ENCODE measurements around the gene ZNF750. TPM values are rescaled to one million over a fixed set of nuclear protein-coding genes. Genes with fewer than 3 reads are reported as not detected.
A peak's percentile ranks its signal among the peaks of the same experiment; 100 is the strongest.

Gene ZNF750
- polyA plus RNA-seq, 3 donors from 2014 or later, result 0.11 TPM; not detected in 2

DNA sequence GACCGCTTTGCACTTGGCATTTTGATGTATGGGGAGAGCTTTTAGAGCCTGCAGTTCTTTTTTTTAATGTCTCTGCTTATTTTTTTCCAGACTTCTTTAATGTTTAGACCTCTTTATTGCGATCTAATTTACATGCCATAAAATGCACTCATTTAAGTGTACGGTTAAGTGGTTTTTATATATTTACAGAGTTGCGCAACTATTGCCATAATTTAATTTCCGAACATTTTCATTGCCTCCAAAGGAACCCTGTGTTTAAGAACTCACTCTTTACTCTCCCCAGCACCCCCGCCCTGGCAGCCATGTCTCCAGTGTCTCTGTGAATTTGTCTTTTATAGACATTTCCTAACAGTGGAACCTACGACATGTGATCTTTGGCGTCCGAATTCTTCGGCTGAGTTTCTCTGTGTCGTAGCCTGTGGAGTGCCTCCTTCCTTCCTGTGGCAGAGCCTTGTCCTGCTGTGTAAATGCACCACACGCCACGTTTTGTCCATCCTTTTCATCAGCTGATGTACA is 24.0 kb downstream of the ZNF750 start:
- H3K36me3 Mint-ChIP-seq, result peaks cover 28 to 40% (median 30%) of the 10 kb centered on the region in 3 donors
- peaks cover 0 to 5% (median 0%) of the 10 kb centered on the region in 6 donors for H3K9me3 Mint-ChIP-seq
- no peak overlapping the region for H3K4me3 Mint-ChIP-seq
- H3K4me1 Mint-ChIP-seq, result peaks cover 3 to 9% of the 10 kb centered on the region in 2 donors
- peaks cover 0 to 2% (median 2%) of the 10 kb centered on the region in 3 donors for H3K27me3 Mint-ChIP-seq (ENCODE audit: low read depth in 3 of 3)
- peak overlapping the region in 2 of 6 donors; percentile 28 to 33 for H3K27ac Mint-ChIP-seq
- DNase-seq, result no peak

DNA sequence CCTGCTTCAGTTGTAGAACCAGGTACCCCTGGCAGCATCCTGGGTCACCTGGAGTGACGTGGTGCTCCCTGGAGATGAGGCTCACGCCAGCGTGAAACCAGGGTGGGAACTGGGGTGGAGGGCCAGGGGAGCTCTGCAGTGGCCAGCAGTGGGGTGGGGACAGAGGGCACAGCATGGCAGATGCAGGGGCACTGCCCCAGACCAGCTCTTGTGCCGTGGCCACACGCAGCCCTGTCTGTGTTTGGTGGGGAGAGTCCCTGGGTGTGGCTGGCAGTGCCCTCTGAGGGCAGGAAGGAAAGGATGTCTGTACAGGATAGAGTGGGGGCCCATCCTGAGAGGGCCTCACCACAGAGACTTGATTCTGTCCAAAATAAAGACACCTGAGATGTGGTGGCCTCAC is 24.5 kb downstream of the ZNF750 start:
- peak overlapping the region in 3 of 6 donors; percentile 17 to 33 (median 28) for H3K27ac Mint-ChIP-seq
- H3K36me3 Mint-ChIP-seq, result peaks cover 25 to 35% (median 30%) of the 10 kb centered on the region in 3 donors
- no peak for DNase-seq
- peaks cover 0 to 2% (median 0%) of the 10 kb centered on the region in 6 donors for H3K9me3 Mint-ChIP-seq
- peaks cover 0 to 2% (median 2%) of the 10 kb centered on the region in 3 donors for H3K27me3 Mint-ChIP-seq (ENCODE audit: low read depth in 3 of 3)
- no peak overlapping the region for H3K4me3 Mint-ChIP-seq
- peaks cover 3 to 9% of the 10 kb centered on the region in 2 donors for H3K4me1 Mint-ChIP-seq

DNA sequence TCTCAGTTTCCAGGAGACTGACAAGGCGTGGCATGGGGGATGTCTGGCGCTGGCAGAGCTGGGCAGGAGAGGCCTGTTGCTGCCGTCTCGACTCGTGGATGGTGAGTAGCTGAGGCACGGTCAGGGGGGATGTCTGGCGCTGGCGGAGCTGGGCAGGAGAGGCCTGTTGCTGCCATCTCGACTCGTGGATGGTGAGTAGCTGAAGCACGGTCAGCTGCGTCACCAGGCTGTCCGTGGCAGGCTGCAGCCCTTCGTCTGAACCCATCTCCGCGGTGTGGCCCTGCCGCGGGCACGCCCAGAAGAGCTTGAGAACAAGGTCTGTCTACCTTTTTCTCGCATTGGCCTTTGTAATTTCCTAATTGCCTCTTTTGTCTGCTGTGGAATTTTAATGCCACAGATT is 25.0 kb downstream of the ZNF750 start:
- H3K36me3 Mint-ChIP-seq, result peaks cover 22 to 33% (median 28%) of the 10 kb centered on the region in 3 donors
- H3K9me3 Mint-ChIP-seq, result no peaks in the 10 kb centered on the region
- peaks cover 3 to 9% of the 10 kb centered on the region in 2 donors for H3K4me1 Mint-ChIP-seq
- no peak overlapping the region for H3K4me3 Mint-ChIP-seq
- DNase-seq, result no peak
- peaks cover 0 to 2% (median 2%) of the 10 kb centered on the region in 3 donors for H3K27me3 Mint-ChIP-seq (ENCODE audit: low read depth in 3 of 3)
- H3K27ac Mint-ChIP-seq, result peak overlapping the region in 2 of 6 donors; percentile 17 to 40

DNA sequence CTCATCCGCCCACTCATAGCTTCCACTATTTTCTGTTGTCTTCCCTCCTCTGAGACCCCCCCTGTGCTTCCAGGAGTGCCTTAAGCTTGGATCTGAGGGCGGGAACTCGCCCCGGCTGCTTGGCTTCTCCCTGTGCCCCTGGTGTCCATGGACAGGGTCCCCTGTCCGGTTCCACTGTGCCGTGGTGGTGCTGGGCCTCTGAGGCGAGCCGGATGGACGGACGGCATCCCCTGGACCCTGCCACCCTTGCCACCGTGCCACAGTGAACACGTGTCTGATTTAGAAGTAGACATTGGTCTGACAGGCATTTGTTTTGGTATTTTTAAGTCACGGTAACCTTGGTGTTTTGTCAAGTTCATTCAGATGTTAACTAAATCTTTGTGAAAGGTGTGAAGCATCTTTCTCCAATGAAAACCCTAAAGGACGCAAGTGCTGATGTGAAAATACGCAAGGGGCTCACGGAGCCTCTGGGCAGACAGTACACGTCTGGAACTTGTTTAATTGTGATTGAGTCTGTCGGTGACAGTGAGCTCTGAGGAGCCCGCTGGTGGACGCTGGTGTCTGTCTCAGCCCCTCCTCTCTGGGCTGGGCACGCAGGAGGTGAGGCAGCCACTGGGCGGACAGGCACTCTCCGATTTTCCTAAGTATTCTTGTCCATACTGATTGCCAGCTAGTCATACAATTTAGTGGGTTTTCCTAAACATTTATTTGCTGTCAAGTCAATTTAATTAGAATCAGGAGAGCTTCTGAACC is 26.3 kb downstream of the ZNF750 start:
- Mint-ChIP-seq H3K36me3 (peaks cover 22 to 28% (median 23%) of the 10 kb centered on the region in 3 donors), H3K4me1 (peaks cover 3 to 9% of the 10 kb centered on the region in 2 donors)

DNA sequence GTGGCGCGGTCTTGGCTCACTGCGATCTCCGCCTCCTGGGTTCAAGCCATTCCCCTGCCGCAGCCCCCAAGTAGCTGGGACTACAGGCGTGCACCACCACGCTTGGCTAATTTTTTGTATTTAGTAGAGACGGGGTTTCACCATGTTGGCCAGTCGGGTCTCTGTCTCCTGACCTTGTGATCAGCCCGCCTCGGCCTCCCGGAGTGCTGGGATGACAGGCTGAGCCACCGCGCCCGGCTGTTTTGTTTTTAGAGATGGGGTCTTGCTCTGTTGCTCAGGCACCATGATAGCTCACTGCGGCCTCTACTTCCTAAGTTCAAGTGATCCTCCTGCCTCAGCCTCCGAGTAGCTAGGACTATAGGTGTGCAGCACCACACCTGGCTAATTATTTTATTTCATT is 27.2 kb downstream of the ZNF750 start:
- H3K27me3 Mint-ChIP-seq (ENCODE audit: low read depth in 3 of 3), result peaks cover 0 to 2% (median 0%) of the 10 kb centered on the region in 3 donors
- DNase-seq, result no peak
- no peaks in the 10 kb centered on the region for H3K9me3 Mint-ChIP-seq
- H3K36me3 Mint-ChIP-seq, result peaks cover 18 to 25% (median 21%) of the 10 kb centered on the region in 3 donors
- no peak overlapping the region for H3K4me3 Mint-ChIP-seq
- peaks cover 3 to 9% of the 10 kb centered on the region in 2 donors for H3K4me1 Mint-ChIP-seq
- H3K27ac Mint-ChIP-seq, result no peak overlapping the region

More for the DNA sequence above, 26.3 kb downstream of the ZNF750 start:
- Mint-ChIP-seq H3K27me3 (ENCODE audit: low read depth in 3 of 3) (peaks cover 0 to 2% (median 0%) of the 10 kb centered on the region in 3 donors), H3K9me3 (no peaks in the 10 kb centered on the region), H3K4me3 (no peak overlapping the region), H3K27ac (no peak overlapping the region)
- no peak for DNase-seq

DNA sequence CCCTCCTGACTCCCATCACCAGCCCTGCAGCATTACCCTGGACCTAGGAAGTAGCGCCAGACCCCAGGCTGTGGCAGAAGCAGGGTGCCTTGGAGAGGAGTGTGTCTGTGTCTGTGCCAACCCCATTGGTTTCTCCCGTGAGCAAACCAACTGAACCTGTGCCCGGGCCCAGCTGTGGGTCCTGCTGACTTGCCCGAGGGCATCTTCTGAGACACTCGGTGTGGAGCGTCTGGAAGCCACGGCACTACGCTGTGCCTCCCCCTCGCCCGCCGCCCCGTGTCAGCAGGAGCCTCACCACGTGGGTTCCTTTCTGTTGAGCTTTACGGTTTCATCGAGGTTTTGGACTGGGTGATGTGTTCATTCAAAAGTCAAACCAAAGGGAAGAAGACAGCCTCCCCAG is 27.8 kb downstream of the ZNF750 start:
- H3K4me1 Mint-ChIP-seq, result peaks cover 3 to 9% of the 10 kb centered on the region in 2 donors
- no peak overlapping the region for H3K4me3 Mint-ChIP-seq
- peaks cover 0 to under 1% (median 0%) of the 10 kb centered on the region in 3 donors for H3K27me3 Mint-ChIP-seq (ENCODE audit: low read depth in 3 of 3)
- H3K27ac Mint-ChIP-seq, result no peak overlapping the region
- DNase-seq, result no peak
- H3K9me3 Mint-ChIP-seq, result no peaks in the 10 kb centered on the region
- peaks cover 18 to 24% (median 20%) of the 10 kb centered on the region in 3 donors for H3K36me3 Mint-ChIP-seq

DNA sequence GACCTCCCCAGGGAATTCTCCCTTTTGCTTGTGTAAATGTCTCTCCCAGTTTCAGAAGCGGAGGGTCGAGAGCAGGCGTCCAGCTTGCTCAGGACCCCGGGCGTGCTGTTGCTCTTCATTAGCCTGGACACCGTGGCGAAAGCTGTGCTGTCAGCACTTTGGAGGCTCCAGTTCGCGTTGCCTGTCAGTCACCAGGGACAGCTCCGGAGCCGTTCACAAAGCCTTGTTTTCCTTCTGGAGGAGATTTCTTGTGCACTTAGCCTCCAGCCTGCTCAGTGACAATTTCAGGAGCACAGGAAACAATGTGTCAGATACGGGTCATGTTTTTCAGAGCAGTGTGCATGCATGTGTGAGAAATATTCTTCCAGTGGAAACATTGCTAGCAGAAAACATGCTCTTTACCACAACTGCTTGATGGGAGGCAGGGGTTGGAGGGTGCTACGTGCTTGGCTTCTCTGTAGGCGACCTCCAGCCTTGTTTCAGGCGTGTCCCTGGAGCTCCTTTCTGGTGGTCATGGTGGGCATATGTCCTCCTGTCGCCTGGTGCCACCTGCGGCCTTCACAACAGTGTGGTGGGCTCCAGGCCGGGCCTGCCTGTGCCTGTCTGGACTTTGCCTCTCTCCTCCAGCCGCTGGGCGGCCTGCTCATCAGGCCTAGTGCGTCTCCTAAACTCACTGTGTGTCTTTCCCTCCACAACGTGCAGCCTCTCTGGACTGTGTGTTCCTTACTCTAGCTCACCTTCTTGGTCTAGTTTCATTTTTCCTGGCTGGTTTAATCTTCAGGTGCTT is 29.0 kb downstream of the ZNF750 start:
- H3K9me3 Mint-ChIP-seq, result no peaks in the 10 kb centered on the region
- no peak for DNase-seq
- H3K36me3 Mint-ChIP-seq, result peaks cover 13 to 18% (median 15%) of the 10 kb centered on the region in 3 donors
- H3K27me3 Mint-ChIP-seq (ENCODE audit: low read depth in 3 of 3), result no peaks in the 10 kb centered on the region
- H3K27ac Mint-ChIP-seq, result peak overlapping the region in 1 of 6 donors; percentile 55
- no peak overlapping the region for H3K4me3 Mint-ChIP-seq
- H3K4me1 Mint-ChIP-seq, result peaks cover 3 to 8% of the 10 kb centered on the region in 2 donors

DNA sequence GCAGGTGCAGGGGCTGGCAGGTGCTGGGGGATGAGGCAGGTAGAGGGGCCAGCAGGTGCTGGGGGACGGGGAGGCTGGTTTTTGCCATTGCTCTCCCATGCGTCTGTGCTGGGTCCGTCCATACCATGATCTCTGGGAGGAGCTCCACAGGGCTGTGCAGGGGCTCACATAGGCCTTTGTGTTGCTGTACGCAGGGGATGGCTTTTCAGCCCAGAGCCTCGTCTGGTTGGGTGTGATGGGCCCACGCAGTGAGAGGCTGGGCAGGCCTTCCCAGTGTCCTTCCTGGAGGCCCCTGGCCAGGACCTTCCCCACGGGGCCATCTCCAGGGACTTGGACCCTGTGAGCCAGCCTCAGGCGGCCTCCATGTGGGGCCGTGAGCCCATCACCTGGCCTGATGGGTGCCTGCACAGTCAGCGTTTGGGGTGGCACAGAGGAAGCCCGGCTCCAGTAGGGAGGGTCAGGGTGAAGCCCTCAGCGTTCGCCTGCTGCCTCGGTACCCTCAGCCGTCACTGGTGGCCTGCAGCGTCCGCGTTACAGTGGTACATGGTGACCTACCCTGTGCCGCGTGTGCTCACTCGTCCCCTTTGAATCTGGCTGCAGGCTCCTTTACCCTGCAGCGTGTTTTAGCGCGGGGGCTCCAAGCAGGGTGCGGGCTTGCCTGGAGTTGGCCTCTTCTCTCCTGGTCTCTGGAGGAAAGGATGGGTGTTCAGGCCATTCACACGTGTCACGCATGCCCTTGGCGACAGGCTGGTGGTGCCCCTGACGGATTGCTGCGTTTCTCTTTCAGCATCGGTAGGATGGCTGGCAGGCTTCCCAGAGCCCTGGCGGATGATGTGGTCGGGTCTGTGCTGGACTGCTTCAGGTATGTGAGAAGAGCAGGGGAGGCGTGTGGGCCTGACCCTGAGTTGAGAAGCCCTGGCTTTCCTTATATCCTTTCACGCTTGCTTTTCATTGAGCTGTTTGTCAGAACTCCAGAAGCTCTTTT is 30.6 kb downstream of the ZNF750 start:
- no peak overlapping the region for H3K4me3 Mint-ChIP-seq
- H3K36me3 Mint-ChIP-seq, result peaks cover 4 to 13% (median 11%) of the 10 kb centered on the region in 3 donors
- peak overlapping the region in 1 of 6 donors; percentile 41 for H3K27ac Mint-ChIP-seq
- H3K4me1 Mint-ChIP-seq, result peaks cover 0 to 1% of the 10 kb centered on the region in 2 donors
- no peak for DNase-seq
- H3K27me3 Mint-ChIP-seq (ENCODE audit: low read depth in 3 of 3), result peaks cover 0 to 3% (median 0%) of the 10 kb centered on the region in 3 donors
- no peaks in the 10 kb centered on the region for H3K9me3 Mint-ChIP-seq

DNA sequence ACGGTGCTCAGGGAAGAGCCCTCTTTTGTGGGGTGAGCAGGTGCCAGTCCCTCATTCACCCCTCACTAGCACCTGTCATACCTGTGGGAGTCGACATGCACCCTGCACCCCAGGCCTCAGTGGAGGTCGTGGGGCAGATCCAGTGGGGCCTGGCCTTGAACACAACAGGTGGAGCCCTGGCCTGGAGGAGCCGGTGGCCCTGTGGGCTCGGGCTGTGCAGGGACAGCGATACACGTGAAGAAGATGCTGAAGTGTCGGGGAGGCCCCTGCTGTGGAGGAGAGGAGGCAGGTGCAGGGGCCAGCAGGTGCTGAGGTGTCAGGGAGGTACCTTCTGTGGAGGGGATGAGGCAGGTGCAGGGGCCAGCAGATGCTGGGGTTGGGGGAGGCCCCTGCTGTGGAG is 31.8 kb downstream of the ZNF750 start:
- Mint-ChIP-seq H3K36me3 (peaks cover 0 to 6% (median 4%) of the 10 kb centered on the region in 3 donors), H3K27ac (no peak overlapping the region), H3K4me3 (no peak overlapping the region), H3K9me3 (no peaks in the 10 kb centered on the region), H3K4me1 (peaks cover 0 to 1% of the 10 kb centered on the region in 2 donors), H3K27me3 (ENCODE audit: low read depth in 3 of 3) (peaks cover 0 to 3% (median 0%) of the 10 kb centered on the region in 3 donors)
- DNase-seq, result no peak

DNA sequence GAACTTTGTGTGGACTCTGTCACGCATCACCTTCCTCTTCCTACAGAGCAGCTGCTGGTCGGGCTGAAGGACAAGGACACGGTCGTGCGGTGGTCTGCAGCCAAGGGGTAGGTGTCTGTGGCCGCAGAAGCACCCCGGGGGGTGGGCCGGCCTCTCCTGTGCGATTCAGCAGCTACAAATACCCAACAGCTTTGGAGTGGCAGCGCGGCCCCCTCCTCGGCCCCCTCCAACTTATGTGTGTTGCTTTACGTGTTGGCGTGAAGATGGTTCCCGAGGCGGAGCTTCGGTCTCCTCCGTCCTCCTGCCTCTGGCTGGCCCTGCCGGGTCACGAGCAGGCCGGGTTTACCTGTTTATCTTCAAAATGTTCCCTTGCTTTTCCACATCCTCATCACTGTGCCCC is 32.3 kb downstream of the ZNF750 start:
- Mint-ChIP-seq H3K4me3 (no peak overlapping the region), H3K4me1 (peaks cover 0 to 1% of the 10 kb centered on the region in 2 donors), H3K27me3 (ENCODE audit: low read depth in 3 of 3) (peaks cover 0 to 3% (median 0%) of the 10 kb centered on the region in 3 donors), H3K27ac (no peak overlapping the region), H3K36me3 (peaks cover 0 to 6% (median 4%) of the 10 kb centered on the region in 3 donors), H3K9me3 (no peaks in the 10 kb centered on the region)
- DNase-seq, result no peak

DNA sequence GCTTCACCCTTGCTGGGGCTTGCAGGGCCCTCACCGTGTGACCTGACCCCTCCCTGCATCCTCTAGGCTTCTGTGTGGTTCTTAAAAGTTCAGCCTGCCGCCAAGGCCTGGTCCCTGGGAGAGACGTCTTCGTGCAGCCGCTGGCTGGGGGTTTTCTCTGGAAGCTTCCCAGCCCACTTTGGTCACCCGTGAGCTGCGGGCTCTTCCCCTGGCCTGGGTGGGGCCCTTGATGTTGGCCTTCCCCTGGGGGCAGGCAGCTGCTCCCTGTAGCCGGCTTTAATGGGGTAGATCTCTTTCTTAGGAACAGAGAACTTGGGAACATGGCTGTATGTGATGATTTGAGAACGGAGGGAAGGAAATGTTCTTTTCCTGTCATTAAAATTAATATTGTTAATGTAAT is 32.7 kb downstream of the ZNF750 start:
- Mint-ChIP-seq H3K4me3 (no peak overlapping the region), H3K4me1 (peaks cover 0 to 4% of the 10 kb centered on the region in 2 donors), H3K9me3 (no peaks in the 10 kb centered on the region), H3K27me3 (ENCODE audit: low read depth in 3 of 3) (peaks cover 0 to 3% (median 0%) of the 10 kb centered on the region in 3 donors), H3K36me3 (peaks cover 0 to 9% (median 7%) of the 10 kb centered on the region in 3 donors), H3K27ac (no peak overlapping the region)
- no peak for DNase-seq

DNA sequence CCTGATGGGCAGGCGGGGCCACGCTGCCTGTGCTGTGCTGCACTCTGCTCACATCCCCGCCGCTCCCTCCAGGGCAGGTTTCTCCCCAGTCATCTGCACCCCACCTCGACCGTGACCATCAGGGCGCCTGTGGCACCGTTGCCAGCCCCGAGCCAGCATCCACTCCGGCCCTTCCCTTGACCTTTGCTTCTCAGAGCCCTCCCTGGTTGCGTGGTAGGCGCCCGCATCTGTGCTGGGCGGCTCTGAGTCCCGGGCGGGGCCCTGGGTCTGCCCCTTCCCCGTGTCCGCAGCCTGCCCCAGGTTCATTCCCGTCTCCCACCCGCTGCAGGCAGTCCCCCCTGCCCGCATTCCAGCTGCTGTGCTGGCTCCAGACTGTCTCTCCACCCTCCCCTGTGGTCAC is 33.2 kb downstream of the ZNF750 start:
- Mint-ChIP-seq H3K4me1 (peaks cover 0 to 6% of the 10 kb centered on the region in 2 donors), H3K4me3 (no peak overlapping the region), H3K36me3 (peaks cover 0 to 9% (median 8%) of the 10 kb centered on the region in 3 donors), H3K27me3 (ENCODE audit: low read depth in 3 of 3) (peaks cover 0 to 3% (median 0%) of the 10 kb centered on the region in 3 donors), H3K9me3 (no peaks in the 10 kb centered on the region), H3K27ac (no peak overlapping the region)
- no peak for DNase-seq

DNA sequence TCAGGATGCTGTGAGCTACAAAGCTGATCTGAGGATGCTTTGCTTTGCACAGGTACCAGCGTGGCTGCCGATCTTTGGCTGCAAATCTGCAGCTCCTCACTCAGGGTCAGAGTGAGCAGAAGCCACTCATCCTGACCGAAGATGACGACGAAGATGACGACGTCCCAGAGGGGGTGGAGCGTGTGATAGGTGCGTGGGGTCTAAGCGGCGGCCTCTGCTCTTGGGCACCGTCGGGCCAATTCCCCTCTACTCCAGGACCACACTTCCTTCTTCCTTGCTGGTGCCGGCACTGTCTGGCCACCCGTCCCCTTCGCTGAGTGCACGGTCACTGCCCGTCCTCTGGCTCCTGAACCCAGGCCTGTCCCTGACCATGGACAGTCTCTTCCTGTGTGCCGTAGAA is 34.0 kb downstream of the ZNF750 start:
- DNase-seq, result no peak
- Mint-ChIP-seq H3K4me1 (peaks cover 5 to 9% of the 10 kb centered on the region in 2 donors), H3K27ac (no peak overlapping the region), H3K27me3 (ENCODE audit: low read depth in 3 of 3) (peaks cover 0 to 3% (median 0%) of the 10 kb centered on the region in 3 donors), H3K4me3 (no peak overlapping the region), H3K9me3 (no peaks in the 10 kb centered on the region), H3K36me3 (peaks cover 4 to 15% (median 12%) of the 10 kb centered on the region in 3 donors)
